SH-SY5Y (cell line): Measurements from ENCODE around the gene RRBP1.

Source experiments
- GATA2 ChIP-seq: IDR thresholded peaks from 2 replicates; pipeline ENCODE4 v1.6.1; 2011; ENCODE audit warnings: mild to moderate bottlenecking, low read depth, low read length
- GATA3 ChIP-seq: IDR thresholded peaks from 2 replicates; pipeline ENCODE4 v1.6.1; 2011; ENCODE audit warnings: low read depth, mild to moderate bottlenecking, low read length, moderate library complexity

The RRBP1 gene

DNA sequence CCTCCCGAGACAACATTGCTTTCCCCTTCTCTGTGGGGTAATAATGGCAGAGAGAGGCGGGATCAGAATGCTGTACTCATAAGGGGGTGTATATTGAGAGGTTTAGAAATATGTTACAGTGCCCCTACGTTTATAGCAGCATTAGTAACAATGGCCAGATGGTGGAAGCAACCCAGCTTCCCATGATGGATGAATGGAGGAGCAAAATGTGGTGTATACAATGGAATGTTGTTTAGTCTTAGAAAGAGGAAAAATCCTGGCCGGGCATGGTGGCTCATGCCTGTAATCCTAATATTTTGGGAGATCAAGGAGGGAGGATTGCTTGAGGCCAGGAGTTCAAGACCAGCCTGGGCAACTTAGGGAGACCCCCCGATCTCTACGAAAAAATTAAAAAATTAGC is 30.7 kb upstream of the RRBP1 start:
- TF ChIP-seq GATA3 (no peak), GATA2 (no peak)

DNA sequence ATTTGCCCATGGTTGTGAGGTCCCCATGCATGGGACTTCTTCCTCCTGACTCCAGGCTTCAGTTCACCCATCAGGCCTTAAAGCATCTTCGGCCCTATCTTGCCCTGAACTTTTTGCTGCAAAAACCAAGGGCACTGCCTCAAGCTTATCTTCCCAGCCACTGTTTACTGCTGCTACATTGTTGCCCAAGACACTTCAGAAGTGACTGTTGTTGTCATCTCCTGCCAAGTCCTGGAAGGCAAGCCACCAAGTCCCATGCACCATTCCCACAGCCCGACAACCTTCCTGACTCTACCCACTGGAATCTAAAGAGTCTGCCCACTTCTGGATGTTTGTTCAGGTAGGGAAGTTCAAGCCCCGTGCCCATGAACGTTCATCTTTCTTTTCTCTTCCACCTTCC is 30.2 kb upstream of the RRBP1 start:
- TF ChIP-seq GATA3 (no peak), GATA2 (no peak)

DNA sequence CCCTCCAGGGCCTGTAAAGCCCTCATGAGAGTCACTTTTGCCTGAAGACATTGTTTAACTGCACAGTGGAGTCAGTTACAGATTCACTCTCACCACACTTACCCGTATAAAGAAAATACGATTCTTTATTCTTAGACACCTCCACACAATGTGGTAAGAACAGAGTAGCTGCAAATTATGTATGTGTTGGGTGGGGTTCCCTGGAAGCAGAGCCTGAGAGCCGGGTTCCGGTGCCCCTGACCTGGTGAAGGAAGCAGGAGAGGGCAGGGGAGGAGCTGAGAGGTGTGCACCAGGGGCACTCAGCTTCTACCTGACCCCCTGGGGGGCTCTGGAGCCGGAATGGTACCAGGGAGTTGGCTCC is 29.2 kb upstream of the RRBP1 start:
- TF ChIP-seq GATA2 (no peak), GATA3 (no peak)

DNA sequence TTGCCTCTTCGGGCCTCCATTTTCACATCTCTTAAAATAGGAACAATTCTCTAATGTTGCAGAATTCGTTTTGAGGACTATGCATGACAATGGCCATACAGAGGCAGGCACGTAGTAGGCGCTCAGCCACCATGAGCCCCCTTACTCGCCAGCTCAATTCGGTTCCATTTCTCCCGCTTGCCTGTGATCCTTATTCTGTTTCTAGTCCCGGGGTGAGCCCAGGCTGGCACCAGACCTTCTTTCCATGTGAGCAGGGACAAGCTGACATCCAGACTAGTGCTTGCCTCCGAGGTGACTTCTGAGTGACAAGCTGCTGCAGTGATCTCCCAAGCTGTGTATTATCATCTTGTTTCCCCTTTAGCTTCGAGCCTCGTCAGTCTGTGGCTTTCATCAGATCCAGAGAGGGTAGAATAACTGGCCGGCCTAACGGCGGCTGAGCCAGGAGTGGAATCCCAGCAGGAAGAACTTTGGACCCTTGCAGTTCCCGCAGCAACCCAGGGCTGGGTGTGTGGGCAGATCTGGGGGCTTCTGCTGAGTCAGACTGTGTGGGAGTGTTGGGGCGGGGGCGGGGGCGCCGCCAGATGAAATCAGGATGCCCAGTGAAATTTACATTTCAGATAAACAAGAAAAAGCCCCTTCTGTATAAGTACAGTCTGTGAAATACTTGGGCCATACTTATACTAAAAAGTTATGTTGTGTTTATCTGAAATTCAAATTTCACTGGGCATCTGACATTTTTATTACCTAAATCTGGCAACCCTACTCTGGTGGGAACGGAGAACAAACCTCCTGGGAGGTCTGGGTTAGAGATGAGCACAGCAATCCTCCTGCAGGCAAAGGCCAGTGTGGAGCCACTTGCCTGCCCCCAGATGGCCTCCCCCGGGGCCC is 28.6 kb upstream of the RRBP1 start:
- no peak for TF ChIP-seq GATA3
- no peak for TF ChIP-seq GATA2

DNA sequence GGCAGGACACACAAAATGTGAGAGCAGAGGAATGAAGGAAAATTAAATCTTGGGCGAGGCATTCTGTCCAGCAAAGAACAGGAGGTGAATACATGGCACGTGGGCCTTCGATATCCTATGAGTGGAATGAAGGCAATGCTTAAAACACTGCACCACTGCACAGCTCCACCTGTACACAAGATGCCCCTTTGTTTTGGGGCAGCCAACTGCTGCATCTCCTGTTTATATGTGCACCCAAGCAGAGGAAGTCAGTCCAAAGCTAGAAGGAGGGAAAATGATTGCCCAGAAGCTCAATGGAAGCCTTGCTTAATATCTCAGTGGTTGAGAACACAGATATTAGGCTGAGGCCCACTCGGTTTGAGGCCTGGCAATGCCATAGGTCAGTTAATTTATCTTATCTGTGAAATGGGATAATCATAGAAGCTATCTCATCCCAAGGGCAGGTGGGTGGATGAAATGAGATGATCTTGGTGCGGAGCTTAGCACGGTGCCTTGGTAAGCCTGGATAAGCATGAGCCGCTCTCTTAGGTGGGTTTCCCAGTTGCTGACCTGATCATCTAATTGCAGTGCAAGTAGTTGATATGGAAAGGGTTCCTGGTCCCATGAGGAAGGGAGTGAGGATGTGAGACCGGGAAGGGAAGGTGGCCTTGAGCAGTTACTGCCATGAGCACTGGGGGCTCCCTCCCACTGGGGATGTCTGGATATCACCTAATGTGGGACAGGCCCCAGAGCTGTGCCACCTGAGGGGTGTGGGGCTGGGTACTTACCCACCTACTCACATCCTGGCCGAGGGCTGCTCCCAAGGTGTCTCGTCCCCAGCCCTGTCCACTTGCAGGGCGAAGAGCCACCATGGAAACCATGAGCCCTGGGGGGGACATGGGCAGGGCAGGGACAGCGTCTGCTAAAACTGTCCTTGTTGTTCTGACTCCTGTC is 27.6 kb upstream of the RRBP1 start:
- TF ChIP-seq GATA3: no peak
- TF ChIP-seq GATA2: no peak

DNA sequence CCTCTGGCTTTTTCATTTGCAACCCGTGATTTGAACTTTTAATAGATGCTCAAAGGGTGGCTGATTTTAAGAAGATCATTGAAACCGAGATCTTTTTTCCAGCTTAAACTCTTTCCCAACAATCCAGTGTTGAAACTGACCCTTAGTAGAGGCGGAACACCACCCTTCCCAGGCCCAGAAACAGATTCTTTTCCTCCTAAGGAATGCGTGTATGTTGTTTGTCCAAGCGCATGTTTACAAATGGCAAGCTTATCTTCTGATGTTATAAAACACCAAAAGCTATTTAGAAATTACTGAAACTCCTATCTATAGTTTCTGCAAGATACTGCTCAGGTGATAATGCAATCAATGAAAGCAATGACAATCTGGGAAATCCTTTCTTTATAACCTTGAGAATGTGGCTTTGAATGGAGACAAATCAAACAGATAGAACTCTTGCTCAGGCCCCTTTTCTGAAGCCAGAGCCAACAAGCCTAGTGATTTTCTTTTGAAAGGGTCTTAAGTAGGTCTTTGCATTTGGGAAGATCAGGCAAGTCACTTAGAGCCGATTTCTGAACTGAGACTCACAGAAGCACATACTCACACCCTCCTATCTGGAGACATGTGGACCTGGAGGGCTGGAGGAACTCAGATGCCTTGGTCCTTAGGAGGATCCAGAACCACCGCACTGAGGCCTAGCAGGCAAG is 26.8 kb upstream of the RRBP1 start:
- no peak for TF ChIP-seq GATA3
- no peak for TF ChIP-seq GATA2

DNA sequence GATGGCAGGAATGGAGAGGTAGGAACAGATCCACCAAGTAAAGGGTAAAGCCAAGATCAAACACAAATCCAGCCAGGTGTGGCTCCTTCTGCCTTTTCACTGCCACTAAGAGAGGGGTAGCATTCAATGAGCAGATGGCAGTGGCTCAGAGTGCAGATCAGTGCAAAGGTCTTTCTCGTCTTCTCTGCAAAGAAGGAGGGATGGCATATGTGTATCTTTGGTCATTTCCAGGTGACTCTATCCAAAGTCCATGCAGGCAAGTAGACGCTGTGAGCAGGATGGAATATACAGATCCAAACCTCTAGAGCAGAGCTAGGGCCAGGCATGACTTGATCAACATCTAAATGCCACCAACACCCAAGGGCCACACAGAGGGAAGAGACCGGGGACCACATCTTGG is 24.6 kb upstream of the RRBP1 start:
- no peak for TF ChIP-seq GATA2

DNA sequence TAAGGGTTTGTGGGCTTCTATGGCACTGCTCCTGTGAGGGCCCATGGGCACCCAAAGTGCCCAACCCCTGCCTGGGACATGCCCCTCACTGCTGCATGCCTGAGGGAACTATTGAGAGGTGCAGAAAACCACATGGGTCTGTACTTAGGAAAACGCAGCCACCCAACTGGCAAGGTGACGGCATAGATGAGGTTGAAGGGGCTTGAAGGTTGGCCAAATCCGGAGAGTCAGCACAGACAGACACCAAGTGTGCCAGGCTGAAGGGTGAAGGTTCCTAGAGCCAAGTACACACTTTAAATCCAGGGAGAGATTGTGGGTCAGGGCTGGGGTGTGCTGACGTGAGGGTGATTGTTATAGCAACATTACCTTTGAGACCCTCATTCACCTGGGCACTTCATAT is 23.9 kb upstream of the RRBP1 start:
- TF ChIP-seq GATA3 (no peak), GATA2 (no peak)

DNA sequence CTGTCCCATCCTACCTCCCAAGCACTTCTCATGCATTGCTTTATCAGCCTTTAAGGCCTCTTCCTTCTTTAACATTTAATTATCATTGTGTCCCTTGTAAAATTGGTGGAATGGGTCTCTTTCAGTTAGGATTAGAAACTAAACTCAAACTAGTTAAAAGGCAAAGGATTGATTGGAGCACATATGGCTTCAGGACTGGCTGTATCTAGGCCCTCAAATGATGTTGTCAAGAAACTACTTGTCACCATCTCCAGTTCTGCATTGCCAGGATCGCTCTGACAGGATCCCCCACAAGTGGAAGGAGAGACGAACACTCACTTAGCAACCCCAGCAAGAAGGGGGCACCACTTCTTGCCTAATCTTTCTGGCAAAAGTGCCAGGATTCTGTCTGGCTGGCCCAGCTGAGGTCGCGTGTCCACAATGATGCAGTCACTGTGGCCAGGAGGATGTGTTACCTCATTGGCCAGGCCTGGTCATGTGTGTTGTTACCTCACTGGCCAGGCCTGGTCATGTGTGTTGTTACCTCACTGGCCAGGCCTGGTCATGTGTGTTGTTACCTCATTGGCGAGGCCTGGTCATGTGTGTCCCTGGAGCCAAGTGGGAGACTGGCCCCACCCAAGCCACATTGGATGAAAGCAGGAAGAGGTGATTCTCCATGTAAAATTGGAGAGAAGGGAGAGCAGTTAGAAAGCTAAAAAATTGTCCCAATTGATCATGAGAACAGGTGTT is 22.7 kb upstream of the RRBP1 start:
- TF ChIP-seq GATA3 (no peak), GATA2 (no peak)

DNA sequence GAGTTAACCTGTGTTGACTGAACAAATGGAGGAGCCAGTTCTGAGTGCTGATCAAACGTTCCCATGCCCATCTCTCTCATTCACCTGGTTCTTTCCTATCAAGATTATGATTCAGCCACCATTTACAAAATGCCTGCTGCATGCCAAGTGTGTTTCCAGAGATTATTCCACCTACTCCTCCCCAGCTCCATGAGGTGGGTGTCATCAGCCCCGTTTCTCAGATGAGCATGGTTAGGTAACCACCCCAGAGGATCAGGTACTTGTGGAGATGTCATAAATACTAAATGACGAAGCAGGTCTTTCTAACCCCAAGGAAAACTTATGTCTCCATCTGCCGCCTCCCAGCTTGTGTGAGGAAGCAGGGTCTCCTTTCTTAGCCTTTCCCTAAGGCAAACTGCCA is 19.8 kb upstream of the RRBP1 start:
- TF ChIP-seq GATA3 (no peak), GATA2 (no peak)

DNA sequence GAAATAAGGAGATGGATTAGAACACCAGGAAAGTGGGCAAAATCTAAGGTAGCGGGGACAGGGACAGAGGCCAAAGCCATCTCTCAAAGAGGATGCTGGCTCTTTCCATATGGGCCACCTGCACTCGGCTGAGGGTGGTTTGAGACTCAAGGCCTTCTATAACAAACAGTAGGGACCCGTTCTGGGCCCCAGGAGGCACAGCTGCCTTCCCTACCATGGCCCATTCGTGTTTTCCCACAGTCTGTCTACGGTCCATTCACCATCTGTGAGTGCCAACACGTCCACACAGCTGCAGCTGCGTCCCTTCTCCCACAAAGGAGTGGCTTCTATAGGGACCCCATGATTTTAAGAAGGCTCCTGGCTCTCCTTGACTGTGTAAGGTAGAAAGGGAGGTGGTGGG is 18.6 kb upstream of the RRBP1 start:
- no peak for TF ChIP-seq GATA2
- no peak for TF ChIP-seq GATA3

DNA sequence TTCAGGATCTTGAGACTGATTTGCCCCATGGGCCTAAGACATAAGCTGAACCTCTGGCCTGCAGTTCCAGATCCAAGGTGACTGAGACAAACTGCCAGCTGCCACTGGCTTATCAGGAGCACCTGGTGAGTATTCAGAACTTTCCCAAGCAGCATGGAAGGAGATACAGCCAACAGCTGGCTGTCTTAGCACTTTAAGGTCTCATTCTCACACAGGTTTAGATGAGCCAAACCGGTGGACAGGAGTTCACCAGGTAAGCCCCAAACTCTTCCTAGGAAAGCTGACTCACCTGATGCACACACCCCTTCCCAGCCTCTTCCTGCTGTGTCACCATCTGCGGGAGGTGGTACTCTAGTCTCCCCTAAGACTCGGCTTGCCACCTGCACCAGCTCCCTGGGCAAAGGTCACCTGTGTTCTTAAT is 17.9 kb upstream of the RRBP1 start, which contains the start of gene BANF2:
BANF2 (plus strand) TSS at position 36 of the 421 bp plus-strand sequence. CDS start 25,060 bp downstream, outside the sequence.
- TF ChIP-seq GATA2: no peak
- TF ChIP-seq GATA3: no peak

DNA sequence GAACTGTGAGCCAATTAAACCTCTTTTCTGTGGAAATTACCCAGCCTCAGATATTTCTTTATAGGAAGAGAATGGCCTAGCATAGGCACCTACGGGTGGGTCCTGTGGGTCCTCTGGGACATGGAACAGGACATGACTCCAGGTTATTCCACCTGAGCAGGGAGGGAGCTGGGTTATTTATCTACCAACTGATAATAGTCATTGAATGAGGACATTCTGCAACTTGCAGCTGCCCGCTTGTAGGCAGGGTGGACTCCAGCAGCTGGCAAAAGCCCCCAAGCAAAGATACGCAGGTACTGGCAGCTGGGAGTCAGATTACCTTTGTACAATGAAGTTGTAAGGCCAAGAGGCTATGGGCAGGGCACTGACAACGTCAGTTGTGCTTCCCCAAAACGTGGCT is 16.3 kb upstream of the RRBP1 start:
- no peak for TF ChIP-seq GATA2
- no peak for TF ChIP-seq GATA3
